PFSK-1 (cell line): ENCODE measurements around the gene TEX22.

Experiments
- POLR2AphosphoS5 ChIP-seq: IDR thresholded peaks from 2 replicates; pipeline ENCODE4 v1.6.1; 2012; ENCODE audit warnings: low read depth, mild to moderate bottlenecking, control low read depth, low read length, moderate library complexity
- REST ChIP-seq, 2 experiments: IDR thresholded peaks; 2 replicates each; pipeline versions ENCODE4 v1.6.1 to v1.8.0; 2011 to 2012; ENCODE audit warnings: low read depth in 2 of 2, low read length in 2 of 2, control low read depth in 1 of 2, inconsistent platforms in 1 of 2, mild to moderate bottlenecking in 1 of 2, moderate library complexity in 1 of 2; ENCODE audit not compliant: insufficient read depth in 1 of 2

DNA sequence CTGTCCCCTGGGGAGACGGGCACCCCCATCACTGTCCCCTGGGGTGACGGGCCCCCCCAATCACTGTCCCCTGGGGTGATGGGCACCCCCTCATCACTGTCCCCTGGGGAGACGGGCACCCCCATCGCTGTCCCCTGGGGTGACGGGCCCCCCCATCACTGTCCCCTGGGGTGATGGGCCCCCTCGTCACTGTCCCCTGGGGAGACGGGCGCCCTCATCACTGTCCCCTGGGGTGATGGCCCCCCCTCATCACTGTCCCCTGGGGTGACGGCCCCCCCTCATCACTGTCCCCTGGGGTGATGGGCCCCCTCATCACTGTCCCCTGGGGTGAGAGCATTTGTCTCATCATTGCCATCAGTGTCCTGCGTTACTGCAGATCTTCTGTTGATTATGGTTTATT, 45.2 kb upstream of the TEX22 start:
- no peak for TF ChIP-seq REST (IDR thresholded peaks at IDR 0.05; ENCODE audit: insufficient read depth in 1 of 2, low read depth in 2 of 2, low read length in 2 of 2)
- TF ChIP-seq POLR2AphosphoS5, result no peak
